T-helper 17 cell (primary cell): ENCODE results near the gene TXNRD2. TPM values are rescaled to one million over a fixed set of nuclear protein-coding genes. Genes with fewer than 3 reads are reported as not detected.
A peak's percentile ranks its signal among the peaks of the same experiment; 100 is the strongest.

Source experiments
- ATAC-seq: fragments of 150-1000 bp; cut with Tn5 transposase; 2 replicates; pipeline ENCODE4 v1.10.0; 2021; ENCODE audit warnings: mild to moderate bottlenecking, moderate library complexity
- DNase-seq, 3 donors: peaks; one replicate each; pipeline versions ENCODE4 v3.0.0 to v3.0.0-alpha.2; 2020 to 2021
- H3K9me3 ChIP-seq: one replicate; pipeline ENCODE4 v1.7.0; 2013; ENCODE audit warnings: low read length, mild to moderate bottlenecking; ENCODE audit not compliant: control insufficient read depth, poor library complexity, severe bottlenecking
- H3K27ac Mint-ChIP-seq: one replicate; pipeline ENCODE4 v1.8.0; 2022; ENCODE audit warnings: mild to moderate bottlenecking, moderate library complexity, mixed read lengths
- H3K27me3 Mint-ChIP-seq: one replicate; pipeline ENCODE4 v1.8.0; 2022; ENCODE audit warnings: mixed read lengths
- H3K36me3 Mint-ChIP-seq: one replicate; pipeline ENCODE4 v1.8.0; 2022; ENCODE audit warnings: low read depth, mixed read lengths
- H3K4me1 Mint-ChIP-seq: one replicate; pipeline ENCODE4 v1.8.0; 2022; ENCODE audit warnings: mild to moderate bottlenecking, mixed read lengths
- H3K4me3 Mint-ChIP-seq: one replicate; pipeline ENCODE4 v1.8.0; 2022; ENCODE audit warnings: mild to moderate bottlenecking, moderate library complexity, mixed read lengths
- total RNA-seq, 4 donors: library from RNA in 2 of 4; stranded (reverse) in 2 of 4; gene quantifications; one replicate each; pipeline ENCODE4 v1.2.3 and lab custom pipeline; 2022 to 2026

TXNRD2 gene
- total RNA-seq, 2 donors from 2014 or later = 16.8 to 25.6 TPM

GRCh38 chr22:19974935-19975706 lies 33.5 kb upstream of the TXNRD2 start:
- DNase-seq (no peak), ATAC-seq (no peak)
- Mint-ChIP-seq H3K27me3 (no peaks in the 10 kb centered on the region), H3K27ac (no peak overlapping the region), H3K4me1 (peaks cover 15% of the 10 kb centered on the region), H3K4me3 (no peak overlapping the region), H3K36me3 (no peaks in the 10 kb centered on the region)
- H3K9me3 ChIP-seq = no peaks in the 10 kb centered on the region

DNA sequence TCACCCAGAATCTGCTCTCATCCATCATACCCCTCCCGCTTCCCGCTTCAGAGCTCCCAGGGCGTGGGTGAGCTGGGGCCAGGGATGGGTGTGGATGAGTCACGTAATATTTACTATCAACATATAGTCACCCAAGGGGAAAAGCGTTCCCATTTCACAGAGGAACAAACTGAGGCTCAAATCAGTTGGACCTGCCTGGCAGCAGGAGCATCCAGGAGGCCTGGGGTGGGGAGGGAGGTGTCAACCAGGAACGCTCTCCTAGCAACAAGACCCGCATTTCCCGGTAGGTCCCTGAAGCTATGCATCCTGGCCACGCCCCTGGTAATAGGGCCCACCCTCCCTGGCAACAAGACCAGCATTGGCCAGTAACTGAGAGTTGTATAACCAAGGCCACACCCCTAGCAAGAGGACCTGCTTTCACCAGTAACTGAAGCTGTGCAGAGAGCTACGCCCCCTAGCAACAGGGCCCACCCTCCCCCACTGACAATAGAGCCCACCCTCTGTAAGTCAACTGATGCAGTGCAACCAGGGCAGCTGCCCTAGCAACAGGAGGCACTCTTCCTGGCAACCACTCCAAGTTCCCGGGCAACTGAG lies 32.7 kb upstream of the TXNRD2 start:
- Mint-ChIP-seq H3K4me1 (peaks cover 15% of the 10 kb centered on the region), H3K27me3 (no peaks in the 10 kb centered on the region), H3K27ac (no peak overlapping the region), H3K36me3 (no peaks in the 10 kb centered on the region), H3K4me3 (no peak overlapping the region)
- H3K9me3 ChIP-seq = no peaks in the 10 kb centered on the region
- DNase-seq = no peak
- no peak for ATAC-seq

GRCh38 chr22:19973551-19974267 lies 32.1 kb upstream of the TXNRD2 start:
- Mint-ChIP-seq H3K27ac (no peak overlapping the region), H3K27me3 (no peaks in the 10 kb centered on the region), H3K4me1 (peaks cover 15% of the 10 kb centered on the region), H3K36me3 (no peaks in the 10 kb centered on the region), H3K4me3 (no peak overlapping the region)
- ATAC-seq (no peak), DNase-seq (no peak)
- no peaks in the 10 kb centered on the region for H3K9me3 ChIP-seq

GRCh38 chr22:19972652-19973550 lies 31.3 kb upstream of the TXNRD2 start:
- ATAC-seq = no peak
- DNase-seq = no peak
- H3K9me3 ChIP-seq = no peaks in the 10 kb centered on the region
- no peak overlapping the region for H3K27ac Mint-ChIP-seq
- H3K4me3 Mint-ChIP-seq = peak overlapping the region; percentile 57
- peaks cover 15% of the 10 kb centered on the region for H3K4me1 Mint-ChIP-seq
- H3K27me3 Mint-ChIP-seq = no peaks in the 10 kb centered on the region
- no peaks in the 10 kb centered on the region for H3K36me3 Mint-ChIP-seq

DNA sequence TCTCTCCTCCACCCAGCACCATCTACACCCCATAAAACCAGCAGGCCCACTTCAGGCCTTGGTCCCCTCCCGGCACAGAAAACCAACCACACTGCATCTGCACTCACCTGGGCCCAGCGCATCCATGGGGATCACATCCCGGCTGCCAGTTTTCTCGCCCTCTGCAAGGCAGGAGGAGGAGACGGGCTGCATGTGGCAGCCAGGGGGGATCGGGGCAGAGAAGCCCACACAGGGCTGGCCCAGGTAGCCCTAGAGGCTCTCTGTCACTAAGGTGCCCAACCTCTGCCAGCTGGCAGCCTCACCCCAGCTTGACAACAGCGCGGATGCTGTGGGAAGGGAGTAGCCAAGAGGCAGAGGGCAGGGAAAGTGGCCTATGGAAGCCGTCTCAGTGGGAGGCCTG lies 30.6 kb upstream of the TXNRD2 start:
- Mint-ChIP-seq H3K4me3 (peak overlapping the region; percentile 57), H3K27ac (no peak overlapping the region), H3K36me3 (no peaks in the 10 kb centered on the region), H3K27me3 (no peaks in the 10 kb centered on the region), H3K4me1 (peaks cover 15% of the 10 kb centered on the region)
- H3K9me3 ChIP-seq = no peaks in the 10 kb centered on the region
- DNase-seq (no peak), ATAC-seq (no peak)

DNA sequence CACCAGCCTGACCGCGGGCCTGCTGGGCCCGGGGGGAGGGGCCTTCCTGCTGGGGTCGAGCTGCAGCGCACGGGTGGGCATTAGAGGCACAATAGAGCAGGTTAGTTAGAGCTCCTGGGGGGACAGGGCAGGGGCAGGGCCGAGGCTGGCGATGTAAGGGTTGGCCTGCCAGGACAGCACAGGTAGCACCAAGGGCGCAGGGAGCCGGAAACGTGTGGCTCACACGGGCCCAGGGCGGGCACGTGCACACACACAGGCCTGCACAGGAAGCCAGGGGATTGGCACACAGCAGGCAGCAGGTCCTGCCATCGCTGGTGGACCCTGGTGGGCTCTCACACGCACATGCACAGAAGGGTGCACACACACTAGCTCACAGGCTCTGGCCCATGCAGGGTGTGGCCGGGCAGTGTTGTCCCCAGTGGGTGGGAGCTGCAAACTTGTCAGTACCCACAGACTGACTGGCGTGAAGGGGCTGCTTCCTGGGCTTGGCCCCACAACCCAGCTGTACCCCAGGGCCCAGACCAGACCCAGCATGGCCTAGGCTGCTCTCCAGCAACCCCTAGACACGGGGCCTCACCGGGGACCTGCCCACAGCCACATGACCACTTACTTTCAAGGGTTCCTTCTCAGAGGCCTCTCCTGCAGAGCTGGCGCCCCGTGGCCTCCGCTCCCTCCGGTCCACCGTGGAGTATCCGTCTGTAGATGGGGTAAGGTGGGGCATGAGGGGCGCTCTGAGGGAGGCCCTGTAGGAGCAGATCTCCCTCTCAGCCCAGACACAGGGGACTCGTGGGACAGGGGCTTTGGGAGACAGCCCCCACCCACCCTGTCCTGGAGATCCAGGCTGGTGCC lies 29.9 kb upstream of the TXNRD2 start:
- H3K9me3 ChIP-seq = no peaks in the 10 kb centered on the region
- H3K27ac Mint-ChIP-seq = no peak overlapping the region
- peaks cover 15% of the 10 kb centered on the region for H3K4me1 Mint-ChIP-seq
- H3K36me3 Mint-ChIP-seq = no peaks in the 10 kb centered on the region
- DNase-seq = no peak
- H3K27me3 Mint-ChIP-seq = no peaks in the 10 kb centered on the region
- no peak for ATAC-seq
- no peak overlapping the region for H3K4me3 Mint-ChIP-seq

- H3K27ac Mint-ChIP-seq = peak overlapping the region; percentile 61
- no peaks in the 10 kb centered on the region for H3K27me3 Mint-ChIP-seq
- ATAC-seq (peak; percentile 87), DNase-seq (peak; percentile 64 to 82 (median 66))
- no peaks in the 10 kb centered on the region for H3K9me3 ChIP-seq
- no peak overlapping the region for H3K4me3 Mint-ChIP-seq
- H3K4me1 Mint-ChIP-seq = peaks cover 15% of the 10 kb centered on the region
- no peaks in the 10 kb centered on the region for H3K36me3 Mint-ChIP-seq
Observed at GRCh38 chr22:19970479-19971275, 29.1 kb upstream of the TXNRD2 start.

DNA sequence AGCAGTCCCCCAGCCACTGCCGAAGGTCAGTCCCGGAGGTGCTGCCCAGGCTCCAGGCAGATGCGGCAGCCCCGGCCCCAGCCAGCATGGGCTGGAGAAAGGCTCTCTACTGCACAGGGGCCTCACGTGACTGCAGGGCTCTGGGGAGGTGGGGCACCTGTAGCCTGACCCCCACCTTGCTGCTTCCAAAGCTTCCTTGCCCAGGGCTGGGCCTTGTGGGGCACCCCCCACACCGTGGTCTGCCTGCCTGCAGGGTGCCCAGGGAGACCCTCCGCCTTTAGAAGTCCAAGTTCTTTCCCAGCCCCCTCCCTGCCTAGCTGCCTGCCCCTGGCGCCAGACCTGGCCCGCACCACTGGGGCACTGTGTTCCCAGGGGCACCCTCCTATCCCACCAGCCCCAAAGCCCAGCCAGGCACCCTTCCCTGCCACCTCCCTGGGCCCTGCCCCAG lies 28.4 kb upstream of the TXNRD2 start:
- H3K4me1 Mint-ChIP-seq = peaks cover 10% of the 10 kb centered on the region
- ATAC-seq = no peak

DNA sequence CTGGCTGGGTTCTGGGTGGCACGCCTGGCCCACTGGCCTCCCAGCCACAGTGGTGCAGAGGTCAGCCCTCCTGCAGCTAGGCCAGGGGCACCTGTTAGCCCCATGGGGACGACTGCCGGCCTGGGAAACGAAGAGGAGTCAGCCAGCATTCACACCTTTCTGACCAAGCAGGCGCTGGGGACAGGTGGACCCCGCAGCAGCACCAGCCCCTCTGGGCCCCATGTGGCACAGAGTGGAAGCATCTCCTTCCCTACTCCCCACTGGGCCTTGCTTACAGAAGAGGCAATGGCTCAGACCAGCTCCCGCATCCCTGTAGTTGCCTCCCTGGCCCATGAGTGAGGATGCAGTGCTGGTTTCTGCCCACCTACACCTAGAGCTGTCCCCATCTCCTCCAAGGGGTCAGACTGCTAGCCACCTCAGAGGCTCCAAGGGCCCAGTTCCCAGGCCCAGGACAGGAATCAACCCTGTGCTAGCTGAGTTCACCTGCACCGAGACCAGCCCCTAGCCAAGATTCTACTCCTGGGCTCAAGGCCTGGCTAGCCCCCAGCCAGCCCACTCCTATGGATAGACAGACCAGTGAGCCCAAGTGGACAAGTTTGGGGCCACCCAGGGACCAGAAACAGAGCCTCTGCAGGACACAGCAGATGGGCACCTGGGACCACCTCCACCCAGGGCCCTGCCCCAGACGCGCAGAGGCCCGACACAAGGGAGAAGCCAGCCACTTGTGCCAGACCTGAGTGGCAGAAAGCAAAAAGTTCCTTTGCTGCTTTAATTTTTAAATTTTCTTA lies 27.7 kb upstream of the TXNRD2 start:
- no peak overlapping the region for H3K27ac Mint-ChIP-seq
- no peak for ATAC-seq
- no peaks in the 10 kb centered on the region for H3K27me3 Mint-ChIP-seq
- H3K4me3 Mint-ChIP-seq = no peak overlapping the region
- H3K9me3 ChIP-seq = no peaks in the 10 kb centered on the region
- H3K4me1 Mint-ChIP-seq = peaks cover 7% of the 10 kb centered on the region
- no peaks in the 10 kb centered on the region for H3K36me3 Mint-ChIP-seq
- DNase-seq = no peak

More for the DNA sequence above, 28.4 kb upstream of the TXNRD2 start:
- H3K27me3 Mint-ChIP-seq = no peaks in the 10 kb centered on the region
- no peak overlapping the region for H3K4me3 Mint-ChIP-seq
- DNase-seq = no peak
- H3K9me3 ChIP-seq = no peaks in the 10 kb centered on the region
- no peaks in the 10 kb centered on the region for H3K36me3 Mint-ChIP-seq
- no peak overlapping the region for H3K27ac Mint-ChIP-seq

DNA sequence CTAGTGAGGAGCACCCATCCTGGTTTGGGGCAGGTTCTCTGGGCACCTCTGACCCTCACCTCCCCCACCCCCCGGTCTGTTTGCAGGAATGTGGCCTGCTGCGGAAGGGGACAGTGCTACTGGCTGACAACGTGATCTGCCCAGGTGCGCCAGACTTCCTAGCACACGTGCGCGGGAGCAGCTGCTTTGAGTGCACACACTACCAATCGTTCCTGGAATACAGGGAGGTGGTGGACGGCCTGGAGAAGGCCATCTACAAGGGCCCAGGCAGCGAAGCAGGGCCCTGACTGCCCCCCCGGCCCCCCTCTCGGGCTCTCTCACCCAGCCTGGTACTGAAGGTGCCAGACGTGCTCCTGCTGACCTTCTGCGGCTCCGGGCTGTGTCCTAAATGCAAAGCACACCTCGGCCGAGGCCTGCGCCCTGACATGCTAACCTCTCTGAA lies 26.9 kb upstream of the TXNRD2 start:
- H3K27me3 Mint-ChIP-seq = no peaks in the 10 kb centered on the region
- no peak for ATAC-seq

DNA sequence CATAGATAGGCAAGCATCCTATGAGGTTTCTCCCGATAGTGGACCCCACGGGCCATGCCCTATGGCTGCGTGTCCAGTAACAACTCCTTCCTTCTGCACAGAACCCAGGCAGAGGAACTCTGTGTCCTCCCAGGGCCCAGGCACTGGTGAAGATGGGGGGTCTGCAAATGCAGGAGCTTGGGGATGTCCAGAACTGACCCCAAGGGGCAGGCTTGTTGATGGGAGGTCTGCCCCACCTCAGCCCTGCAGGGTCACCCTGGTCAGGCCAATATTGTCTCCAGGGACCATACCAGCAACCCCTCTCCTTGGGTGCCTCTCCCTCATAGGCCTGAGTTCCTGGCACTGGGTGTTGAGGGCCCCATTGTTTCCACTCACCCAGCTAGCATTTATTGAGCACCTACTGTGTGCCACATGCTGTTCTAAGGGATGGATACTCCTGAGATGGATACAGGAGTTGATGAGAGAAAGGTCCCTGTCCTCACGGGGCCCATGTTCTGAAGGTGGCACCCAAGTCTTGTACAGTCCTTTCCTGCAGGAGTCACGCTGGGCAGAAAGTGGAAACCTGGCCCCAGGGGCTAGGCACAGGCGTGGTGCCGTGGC lies 26.3 kb upstream of the TXNRD2 start:
- Mint-ChIP-seq H3K36me3 (no peaks in the 10 kb centered on the region), H3K27ac (no peak overlapping the region), H3K4me1 (peaks cover 7% of the 10 kb centered on the region), H3K27me3 (no peaks in the 10 kb centered on the region), H3K4me3 (no peak overlapping the region)
- no peaks in the 10 kb centered on the region for H3K9me3 ChIP-seq
- ATAC-seq = no peak
- no peak for DNase-seq

More for the DNA sequence above, 26.9 kb upstream of the TXNRD2 start:
- H3K9me3 ChIP-seq = no peaks in the 10 kb centered on the region
- Mint-ChIP-seq H3K4me1 (peaks cover 7% of the 10 kb centered on the region), H3K4me3 (no peak overlapping the region), H3K36me3 (no peaks in the 10 kb centered on the region), H3K27ac (no peak overlapping the region)
- no peak for DNase-seq
